ENCODE results near the gene AQP12A.
A peak's percentile ranks its signal among the peaks of the same experiment; 100 is the strongest.

AQP12A gene

GRCh38 chr2:240734756-240735155, 43.1 kb downstream of the AQP12A start:
- no peak for TF ChIP-seq CTCF (IDR thresholded peaks at IDR 0.05; ENCODE audit: insufficient read depth, missing control alignments)
- FAIRE-seq, result no peak

GRCh38 chr2:240735476-240735875, 43.8 kb downstream of the AQP12A start:
- FAIRE-seq (no peak), DNase-seq (ENCODE audit: insufficient read length, low spot score) (no peak)
- no peak for TF ChIP-seq CTCF (IDR thresholded peaks at IDR 0.05; ENCODE audit: insufficient read depth, missing control alignments)

More at GRCh38 chr2:240734756-240735155, 43.1 kb downstream of the AQP12A start:
- no peak for DNase-seq (ENCODE audit: insufficient read length, low spot score)

GRCh38 chr2:240736281-240737250, 44.9 kb downstream of the AQP12A start:
- peak; percentile 19 for DNase-seq (ENCODE audit: insufficient read length, low spot score)
- FAIRE-seq, result no peak
- TF ChIP-seq CTCF (IDR thresholded peaks at IDR 0.05; ENCODE audit: insufficient read depth, missing control alignments), result no peak

- no peak for TF ChIP-seq CTCF (IDR thresholded peaks at IDR 0.05; ENCODE audit: insufficient read depth, missing control alignments)
- no peak for FAIRE-seq
- DNase-seq (ENCODE audit: insufficient read length, low spot score), result peak; percentile 17
Measured at GRCh38 chr2:240737512-240737911, 45.8 kb downstream of the AQP12A start.

- no peak for TF ChIP-seq CTCF (IDR thresholded peaks at IDR 0.05; ENCODE audit: insufficient read depth, missing control alignments)
- no peak for FAIRE-seq
- peak; percentile 22 for DNase-seq (ENCODE audit: insufficient read length, low spot score)
Measured at GRCh38 chr2:240737958-240738357, 46.3 kb downstream of the AQP12A start.

GRCh38 chr2:240739797-240740196, 48.1 kb downstream of the AQP12A start:
- DNase-seq (ENCODE audit: insufficient read length, low spot score), result peak; percentile 20
- FAIRE-seq, result no peak
- TF ChIP-seq CTCF (IDR thresholded peaks at IDR 0.05; ENCODE audit: insufficient read depth, missing control alignments), result no peak

GRCh38 chr2:240741091-240741490, 49.4 kb downstream of the AQP12A start:
- FAIRE-seq, result no peak
- TF ChIP-seq CTCF (IDR thresholded peaks at IDR 0.05; ENCODE audit: insufficient read depth, missing control alignments), result no peak

More at GRCh38 chr2:240741091-240741490, 49.4 kb downstream of the AQP12A start:
- peak; percentile 21 for DNase-seq (ENCODE audit: insufficient read length, low spot score)

Data from D721Med (cell line).